GM10266 (cell line): Measurements from ENCODE around the gene TNRC6C.

Source experiments
- DNase-seq: peaks from one replicate; pipeline ENCODE4 v3.0.0; 2012; ENCODE audit errors: extremely low spot score
- CTCF ChIP-seq: IDR thresholded peaks from 2 replicates; pipeline ENCODE4 v1.5.1; 2012; ENCODE audit warnings: mild to moderate bottlenecking, low read depth; ENCODE audit not compliant: control insufficient read depth, insufficient read depth; ENCODE audit errors: missing control alignments

The TNRC6C gene

GRCh38 chr17:77995146-77995852, 36.8 kb downstream of the TNRC6C start:
- TF ChIP-seq CTCF: no peak
- no peak for DNase-seq

DNA sequence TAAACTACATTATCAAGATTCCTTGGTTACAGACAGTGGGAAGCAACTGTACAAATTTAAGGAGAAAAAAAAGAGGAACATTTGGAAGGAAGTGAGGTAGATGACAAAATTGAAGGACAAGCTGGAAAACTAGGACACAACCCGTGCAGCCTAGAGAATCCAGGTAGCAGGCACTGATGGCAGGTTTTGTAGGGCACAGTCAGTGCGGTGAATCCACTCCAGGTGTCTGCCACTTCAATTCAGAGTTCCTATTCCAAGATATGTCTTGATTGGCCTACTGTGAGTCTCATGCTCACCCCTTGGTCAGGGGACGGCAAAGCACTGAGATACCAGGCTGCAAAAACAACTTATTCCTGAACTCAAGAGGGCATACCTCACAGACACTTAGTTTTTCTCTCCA, 37.8 kb downstream of the TNRC6C start:
- no peak for TF ChIP-seq CTCF
- no peak for DNase-seq

DNA sequence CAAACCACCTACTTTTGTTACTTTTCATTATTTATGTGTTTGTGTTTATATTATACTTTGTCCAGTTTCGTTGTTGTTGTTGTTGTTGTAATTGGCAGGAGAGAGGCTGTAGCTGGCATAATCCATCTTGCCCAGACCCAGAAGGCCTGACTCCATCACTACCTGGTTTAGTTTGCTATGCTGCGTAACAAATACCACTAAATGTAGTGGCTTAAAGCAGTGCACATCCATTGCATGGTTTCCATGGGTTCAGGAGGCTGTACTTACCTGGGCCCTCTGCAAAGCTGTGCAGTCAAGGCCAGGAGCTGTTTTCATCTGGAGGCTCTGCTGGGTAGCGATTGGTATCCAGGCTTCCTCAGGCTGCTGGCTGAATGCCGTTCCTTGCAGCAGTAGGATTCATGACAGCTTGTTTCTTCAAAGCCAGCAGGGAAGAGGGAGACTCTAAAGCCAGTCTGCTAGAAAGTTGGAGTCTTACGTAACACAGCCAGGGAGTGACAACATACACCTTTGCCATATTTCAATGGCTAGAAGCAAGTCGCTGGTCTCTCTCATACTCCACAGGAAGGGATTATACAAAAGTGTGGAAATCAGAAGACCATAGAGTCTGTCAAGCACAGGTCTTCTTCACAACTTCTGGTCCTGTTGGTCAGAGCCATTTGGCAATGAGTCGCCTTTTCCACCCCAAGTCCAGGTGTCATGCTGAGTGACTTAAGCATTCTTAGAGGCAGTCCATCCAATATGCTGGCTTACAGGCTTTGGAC, 41.1 kb downstream of the TNRC6C start:
- DNase-seq: no peak
- no peak for TF ChIP-seq CTCF

- no peak for TF ChIP-seq CTCF
- no peak for DNase-seq
These were observed 41.8 kb downstream of the TNRC6C start for GRCh38 chr17:78000341-78000740.

DNA sequence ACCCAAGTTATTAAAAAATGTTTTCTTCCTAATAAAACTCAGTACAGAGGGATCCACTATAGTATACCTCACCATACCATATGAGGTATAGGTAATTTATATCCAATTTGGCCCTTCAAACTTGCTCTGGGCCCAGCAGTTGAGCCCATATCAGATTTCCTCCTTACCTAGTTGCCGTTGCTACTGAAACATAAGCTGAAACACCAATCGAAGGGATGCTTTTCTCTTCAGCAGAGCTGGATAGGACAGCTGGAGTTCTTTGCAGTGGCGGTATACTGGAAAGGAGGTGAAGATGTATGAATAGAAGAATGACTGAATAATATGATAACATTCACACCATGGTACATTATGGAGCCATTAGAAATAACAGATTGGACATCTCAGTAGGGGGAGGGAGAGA, 42.7 kb downstream of the TNRC6C start:
- no peak for TF ChIP-seq CTCF
- no peak for DNase-seq

DNA sequence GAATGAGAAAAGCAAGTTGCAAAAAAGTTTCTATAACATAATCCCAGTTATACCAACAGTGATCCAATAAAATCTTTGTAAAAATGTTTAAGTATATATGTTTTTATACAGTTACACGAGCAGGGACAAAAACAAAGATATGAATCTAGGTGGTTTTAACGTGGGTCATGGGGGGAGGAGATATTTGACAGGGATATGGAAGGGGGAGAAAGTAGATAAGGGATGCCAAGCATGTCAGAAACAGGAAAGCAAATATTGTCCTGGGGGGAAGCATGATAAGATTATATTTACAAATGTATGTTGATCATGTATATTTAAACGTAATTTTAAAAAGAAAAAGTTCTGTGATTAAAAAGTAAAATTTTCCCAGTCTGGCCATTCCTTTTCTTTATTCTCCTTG, 43.1 kb downstream of the TNRC6C start:
- no peak for TF ChIP-seq CTCF
- no peak for DNase-seq

DNA sequence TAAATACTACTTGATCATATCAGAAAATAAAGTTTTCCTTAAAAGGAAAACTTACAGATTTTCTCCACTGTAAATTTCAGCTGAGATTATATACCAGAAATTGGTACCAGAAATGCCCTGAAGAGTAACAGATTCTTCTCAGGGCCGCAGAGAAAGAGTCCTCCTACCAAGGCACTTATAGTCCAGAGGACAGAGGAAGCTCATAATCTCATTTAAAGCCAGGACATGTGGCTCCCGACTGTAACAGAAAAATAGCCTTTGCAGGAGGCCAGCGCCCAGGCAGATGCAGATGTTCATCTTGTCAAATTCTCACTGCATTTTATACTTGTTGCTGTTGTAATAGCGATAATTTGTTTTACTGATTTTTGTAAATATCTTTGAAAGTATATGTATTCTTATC, 43.7 kb downstream of the TNRC6C start:
- no peak for DNase-seq
- no peak for TF ChIP-seq CTCF
